DND-41 (cell line): Measurements from ENCODE around the gene KLRC1.
"Not testable (repeated sequence)": the region's sequence is repeated elsewhere in the genome, so short reads cannot be mapped to it uniquely, and the experiment has no call there.

Source experiments
- ATAC-seq: fragments of 200-7000 bp; cut with Tn5 transposase; 3 replicates; pipeline ENCODE4 v1.9.1; 2021; ENCODE audit warnings: low read depth; ENCODE audit not compliant: insufficient read depth
- DNase-seq: peaks from one replicate; pipeline ENCODE4 v3.0.0-alpha.2; 2020
- H2AFZ ChIP-seq: 2 replicates; pipeline ENCODE4 v1.6.0; 2012; ENCODE audit warnings: low read depth, low read length
- H3K27ac ChIP-seq: 2 replicates; pipeline ENCODE4 v1.5.1; 2012; ENCODE audit warnings: low read length, inconsistent platforms
- H3K27me3 ChIP-seq: fragments of 200-600 bp; sonication (generic); 2 replicates; pipeline ENCODE4 v1.6.0; 2012; ENCODE audit warnings: low read length, mild to moderate bottlenecking, inconsistent platforms; ENCODE audit not compliant: insufficient read depth, poor library complexity
- H3K36me3 ChIP-seq: 2 replicates; pipeline ENCODE4 v1.5.1; 2012; ENCODE audit warnings: low read length, inconsistent platforms; ENCODE audit not compliant: insufficient read depth
- H3K4me1 ChIP-seq: 2 replicates; pipeline ENCODE4 v1.5.1; 2012; ENCODE audit warnings: mild to moderate bottlenecking, low read length; ENCODE audit not compliant: insufficient read depth
- H3K4me2 ChIP-seq: 2 replicates; pipeline ENCODE4 v1.6.0; 2012; ENCODE audit warnings: mild to moderate bottlenecking, moderate library complexity, low read length, inconsistent platforms; ENCODE audit not compliant: insufficient read depth
- H3K4me3 ChIP-seq, 2 experiments: fragments of 200-600 bp in 1 of 2; shearing (Covaris generic) in 1 of 2; 2 replicates each; pipeline ENCODE4 v1.5.1; 2012 to 2016; ENCODE audit warnings: inconsistent platforms in 2 of 2, low read length in 2 of 2, mild to moderate bottlenecking in 2 of 2, low read depth in 1 of 2, moderate library complexity in 1 of 2
- H3K79me2 ChIP-seq: 2 replicates; pipeline ENCODE4 v1.6.0; 2012; ENCODE audit warnings: low read length, inconsistent platforms; ENCODE audit not compliant: insufficient read depth
- H3K9ac ChIP-seq: 2 replicates; pipeline ENCODE4 v1.6.0; 2012; ENCODE audit warnings: low read depth, mild to moderate bottlenecking, inconsistent platforms, low read length, moderate library complexity
- H3K9me3 ChIP-seq: 2 replicates; pipeline ENCODE4 v1.5.1; 2012; ENCODE audit warnings: low read length, moderate library complexity, mild to moderate bottlenecking, inconsistent platforms; ENCODE audit not compliant: insufficient read depth, severe bottlenecking
- H4K20me1 ChIP-seq: 2 replicates; pipeline ENCODE4 v1.6.0; 2012; ENCODE audit warnings: low read length; ENCODE audit not compliant: insufficient read depth
- EZH2 ChIP-seq: IDR thresholded peaks from 3 replicates; pipeline ENCODE4 v1.6.1; 2012; ENCODE audit warnings: borderline replicate concordance, low read depth, mild to moderate bottlenecking, moderate library complexity, low read length, inconsistent platforms; ENCODE audit not compliant: severe bottlenecking
- TF ChIP-seq, protein P1 (sequence below): IDR thresholded peaks from 2 replicates; pipeline ENCODE4 v1.5.1; 2012; ENCODE audit warnings: borderline replicate concordance, low read length, moderate library complexity, mild to moderate bottlenecking; ENCODE audit not compliant: poor library complexity, severe bottlenecking; ENCODE audit errors: extremely low read depth

The KLRC1 gene

DNA sequence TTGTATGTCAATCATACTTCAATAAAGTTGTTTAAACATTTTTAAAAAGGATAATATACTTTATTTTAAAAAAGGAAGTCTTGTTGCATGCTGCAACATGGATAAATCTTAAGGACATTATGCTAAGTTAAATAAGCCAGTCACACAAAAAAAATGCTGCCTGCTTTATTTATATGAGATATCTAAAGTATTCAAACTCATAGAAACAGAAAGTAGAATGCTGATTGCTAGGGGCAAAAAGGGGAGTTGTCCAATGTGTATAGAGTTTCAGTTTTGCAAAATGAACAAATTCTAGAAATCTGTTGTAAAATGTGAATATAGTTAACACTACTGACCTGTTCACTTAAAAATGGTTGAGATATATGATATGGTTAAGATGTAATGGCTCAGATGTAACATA is 52.3 kb downstream of the KLRC1 start:
- DNase-seq (no peak), ATAC-seq (no peak)
- peaks cover 5% of the 10 kb centered on the region for H3K27me3 ChIP-seq
- H3K36me3 ChIP-seq = no peaks in the 10 kb centered on the region
- no peak overlapping the region for H3K4me3 ChIP-seq
- no peaks in the 10 kb centered on the region for H3K79me2 ChIP-seq
- H3K27ac ChIP-seq = no peak overlapping the region
- H2AFZ ChIP-seq = no peak overlapping the region
- H3K4me1 ChIP-seq = no peaks in the 10 kb centered on the region
- no peaks in the 10 kb centered on the region for H3K9me3 ChIP-seq
- H3K9ac ChIP-seq = no peak overlapping the region
- H4K20me1 ChIP-seq = no peaks in the 10 kb centered on the region
- no peak overlapping the region for H3K4me2 ChIP-seq
- TF ChIP-seq, protein P1, sequence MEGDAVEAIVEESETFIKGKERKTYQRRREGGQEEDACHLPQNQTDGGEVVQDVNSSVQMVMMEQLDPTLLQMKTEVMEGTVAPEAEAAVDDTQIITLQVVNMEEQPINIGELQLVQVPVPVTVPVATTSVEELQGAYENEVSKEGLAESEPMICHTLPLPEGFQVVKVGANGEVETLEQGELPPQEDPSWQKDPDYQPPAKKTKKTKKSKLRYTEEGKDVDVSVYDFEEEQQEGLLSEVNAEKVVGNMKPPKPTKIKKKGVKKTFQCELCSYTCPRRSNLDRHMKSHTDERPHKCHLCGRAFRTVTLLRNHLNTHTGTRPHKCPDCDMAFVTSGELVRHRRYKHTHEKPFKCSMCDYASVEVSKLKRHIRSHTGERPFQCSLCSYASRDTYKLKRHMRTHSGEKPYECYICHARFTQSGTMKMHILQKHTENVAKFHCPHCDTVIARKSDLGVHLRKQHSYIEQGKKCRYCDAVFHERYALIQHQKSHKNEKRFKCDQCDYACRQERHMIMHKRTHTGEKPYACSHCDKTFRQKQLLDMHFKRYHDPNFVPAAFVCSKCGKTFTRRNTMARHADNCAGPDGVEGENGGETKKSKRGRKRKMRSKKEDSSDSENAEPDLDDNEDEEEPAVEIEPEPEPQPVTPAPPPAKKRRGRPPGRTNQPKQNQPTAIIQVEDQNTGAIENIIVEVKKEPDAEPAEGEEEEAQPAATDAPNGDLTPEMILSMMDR = no peak

DNA sequence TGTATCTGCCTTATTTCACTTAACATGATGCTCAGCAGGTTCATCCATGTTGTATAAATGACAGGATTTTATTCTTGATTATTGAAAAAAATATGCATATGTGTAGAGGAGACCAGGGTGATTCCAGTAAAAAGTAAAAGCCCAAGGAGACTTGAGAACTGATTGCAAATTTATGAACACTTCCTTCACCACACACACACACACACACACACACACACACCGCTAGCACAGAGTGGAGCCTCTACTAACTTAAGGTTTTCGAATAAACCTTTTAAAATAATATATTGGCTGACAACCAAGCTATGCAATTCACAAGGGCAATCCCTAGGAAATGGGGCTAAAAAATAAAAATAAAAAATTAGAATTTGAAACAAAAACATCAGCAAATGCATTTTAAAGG is 55.0 kb downstream of the KLRC1 start:
- TF ChIP-seq, protein P1 = no peak
- TF ChIP-seq EZH2 = no peak
- no peak overlapping the region for H3K4me3 ChIP-seq
- no peaks in the 10 kb centered on the region for H3K4me1 ChIP-seq
- H4K20me1 ChIP-seq = no peaks in the 10 kb centered on the region
- H3K9ac ChIP-seq = no peak overlapping the region
- peaks cover 5% of the 10 kb centered on the region for H3K27me3 ChIP-seq
- H3K36me3 ChIP-seq = no peaks in the 10 kb centered on the region
- ATAC-seq (no peak), DNase-seq (no peak)
- H2AFZ ChIP-seq = no peak overlapping the region
- H3K27ac ChIP-seq = no peak overlapping the region
- no peaks in the 10 kb centered on the region for H3K9me3 ChIP-seq
- no peak overlapping the region for H3K4me2 ChIP-seq
- no peaks in the 10 kb centered on the region for H3K79me2 ChIP-seq

DNA sequence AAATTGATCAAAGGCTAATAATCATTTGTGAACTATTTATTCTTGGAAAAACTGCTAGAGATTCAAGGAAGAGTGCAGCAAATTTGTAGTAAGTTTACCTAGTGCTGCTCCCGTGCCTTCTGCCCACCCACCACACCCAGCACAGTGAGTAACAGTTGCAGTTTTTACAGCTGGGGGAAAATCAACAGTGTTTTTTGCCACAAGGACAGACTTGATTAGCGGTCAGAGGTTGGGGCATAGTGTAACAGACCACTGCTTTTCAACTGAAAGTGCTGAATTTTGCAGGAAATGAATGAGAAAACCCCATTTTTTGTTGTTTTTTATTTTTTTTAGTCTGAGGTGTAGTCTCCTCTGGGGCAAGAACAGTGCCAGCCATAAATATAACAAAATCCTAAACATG is 55.9 kb downstream of the KLRC1 start:
- Histone ChIP-seq H3K4me3 (no peak overlapping the region), H3K79me2 (no peaks in the 10 kb centered on the region), H3K27ac (no peak overlapping the region), H3K9me3 (no peaks in the 10 kb centered on the region), H4K20me1 (no peaks in the 10 kb centered on the region), H3K9ac (no peak overlapping the region), H2AFZ (no peak overlapping the region), H3K4me1 (no peaks in the 10 kb centered on the region), H3K36me3 (no peaks in the 10 kb centered on the region), H3K4me2 (no peak overlapping the region), H3K27me3 (peaks cover 5% of the 10 kb centered on the region)
- no peak for ATAC-seq
- TF ChIP-seq EZH2 = no peak
- TF ChIP-seq, protein P1 = no peak
- no peak for DNase-seq

DNA sequence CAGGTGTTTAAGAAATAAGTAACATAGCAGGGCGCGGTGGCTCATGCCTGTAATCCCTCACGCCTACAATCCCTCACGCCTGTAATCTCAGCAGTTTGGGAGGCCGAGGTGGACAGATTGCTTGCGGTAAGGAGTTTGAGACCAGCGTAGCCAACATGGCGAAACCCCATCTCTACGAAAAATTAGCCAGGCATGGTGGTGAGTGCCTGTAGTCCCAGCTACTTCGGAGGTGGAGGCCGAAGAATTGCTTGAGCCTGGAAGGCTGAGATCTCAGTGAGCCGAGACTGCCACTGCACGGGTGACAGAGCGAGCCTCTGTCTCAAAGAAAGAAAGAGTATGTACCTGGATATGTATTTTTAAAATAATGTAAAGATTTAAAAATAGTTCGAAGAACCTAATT is 57.0 kb downstream of the KLRC1 start:
- DNase-seq, H2AFZ ChIP-seq, H3K4me2 ChIP-seq, H3K36me3 ChIP-seq, H3K27me3 ChIP-seq, H3K4me1 ChIP-seq, H3K27ac ChIP-seq, H3K79me2 ChIP-seq, H4K20me1 ChIP-seq, ATAC-seq, H3K4me3 ChIP-seq, H3K9me3 ChIP-seq, H3K9ac ChIP-seq: not testable (repeated sequence)
